ENCODE data around the gene NDUFS1. TPM values are rescaled to one million over a fixed set of nuclear protein-coding genes. Genes with fewer than 3 reads are reported as not detected.
A peak's percentile ranks its signal among the peaks of the same experiment; 100 is the strongest.
"Not testable (repeated sequence)": the region's sequence is repeated elsewhere in the genome, so short reads cannot be mapped to it uniquely, and the experiment has no call there.

The NDUFS1 gene
- total RNA-seq = 100 to 1,000 TPM in 1 of 4 donors, 10 to 100 TPM in 3; 37.0 to 118 (median 76.5) TPM

GRCh38 chr2:206159346-206160124 is at the start of gene NDUFS1, which contains the start of gene EEF1B2:
Gene NDUFS1 (minus strand): TSS chr2:206159444. CDS start chr2:206153678, 5,766 bp downstream.
Gene EEF1B2 (plus strand): TSS chr2:206159895. CDS start chr2:206159980, 85 bp downstream.
- intact Hi-C loops (cut with DNase I; ENCODE audit: low total_unique reads) = no loop called here
- H3K36me3 ChIP-seq = peaks cover 0 to 26% (median 10%) of the 10 kb centered on the region in 4 donors
- H3K9me3 ChIP-seq = no peaks in the 10 kb centered on the region
- in situ Hi-C loops (cut with MboI; ENCODE audit: low pct_ligation_motif_present in 1 of 4, low pct_unique_long_range_greater_than_20kb in 1 of 4, low sequenced_read_pairs in 3 of 4) = no loop called here
- H3K27me3 ChIP-seq = no peaks in the 10 kb centered on the region
- peak within 1 kb of the TSS; percentile 82 to 91 (median 86) for H3K4me3 ChIP-seq
- peak; percentile 98 for DNase-seq
- WGBS, 2 donors (ENCODE audit: low coverage in 1 of 2) = 0% methylated on average over 4 to 60 of the region's 64 CpGs
- TF ChIP-seq POLR2A (IDR thresholded peaks at IDR 0.05) (peak; percentile 58), POLR2AphosphoS5 (IDR thresholded peaks at IDR 0.05) (peak; percentile 57 to 79 (median 79)), EP300 (IDR thresholded peaks at IDR 0.05; ENCODE audit: low read depth) (no peak)
- TF ChIP-seq, protein P1, sequence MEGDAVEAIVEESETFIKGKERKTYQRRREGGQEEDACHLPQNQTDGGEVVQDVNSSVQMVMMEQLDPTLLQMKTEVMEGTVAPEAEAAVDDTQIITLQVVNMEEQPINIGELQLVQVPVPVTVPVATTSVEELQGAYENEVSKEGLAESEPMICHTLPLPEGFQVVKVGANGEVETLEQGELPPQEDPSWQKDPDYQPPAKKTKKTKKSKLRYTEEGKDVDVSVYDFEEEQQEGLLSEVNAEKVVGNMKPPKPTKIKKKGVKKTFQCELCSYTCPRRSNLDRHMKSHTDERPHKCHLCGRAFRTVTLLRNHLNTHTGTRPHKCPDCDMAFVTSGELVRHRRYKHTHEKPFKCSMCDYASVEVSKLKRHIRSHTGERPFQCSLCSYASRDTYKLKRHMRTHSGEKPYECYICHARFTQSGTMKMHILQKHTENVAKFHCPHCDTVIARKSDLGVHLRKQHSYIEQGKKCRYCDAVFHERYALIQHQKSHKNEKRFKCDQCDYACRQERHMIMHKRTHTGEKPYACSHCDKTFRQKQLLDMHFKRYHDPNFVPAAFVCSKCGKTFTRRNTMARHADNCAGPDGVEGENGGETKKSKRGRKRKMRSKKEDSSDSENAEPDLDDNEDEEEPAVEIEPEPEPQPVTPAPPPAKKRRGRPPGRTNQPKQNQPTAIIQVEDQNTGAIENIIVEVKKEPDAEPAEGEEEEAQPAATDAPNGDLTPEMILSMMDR (IDR thresholded peaks at IDR 0.05) = peak in 1 of 5 experiments; percentile 9
- peaks cover 14 to 41% (median 28%) of the 10 kb centered on the region in 4 donors for H3K4me1 ChIP-seq
- H3K27ac ChIP-seq = peak within 1 kb of the TSS; percentile 93 to 97 (median 94)

GRCh38 chr2:206208900-206209299 is 49.7 kb upstream of the NDUFS1 start:
- Histone ChIP-seq H3K27ac (no peak overlapping the region), H3K36me3 (no peaks in the 10 kb centered on the region), H3K27me3 (no peaks in the 10 kb centered on the region), H3K4me3 (no peak overlapping the region), H3K9me3 (no peaks in the 10 kb centered on the region), H3K4me1 (peaks cover 0 to 4% (median 0%) of the 10 kb centered on the region in 4 donors)
- intact Hi-C loops (cut with DNase I; ENCODE audit: low total_unique reads) (no loop called here), in situ Hi-C loops (cut with MboI; ENCODE audit: low pct_ligation_motif_present in 1 of 4, low pct_unique_long_range_greater_than_20kb in 1 of 4, low sequenced_read_pairs in 3 of 4) (no loop called here)
- DNase-seq = no peak
- WGBS, 2 donors (ENCODE audit: low coverage in 1 of 2) = 92 to 98% methylated on average over 5 to 7 of the region's 7 CpGs
- TF ChIP-seq, protein P1 (IDR thresholded peaks at IDR 0.05) = no peak
- no peak for TF ChIP-seq POLR2A (IDR thresholded peaks at IDR 0.05)
- TF ChIP-seq EP300 (IDR thresholded peaks at IDR 0.05; ENCODE audit: low read depth) = no peak
- TF ChIP-seq POLR2AphosphoS5 (IDR thresholded peaks at IDR 0.05) = no peak

DNA sequence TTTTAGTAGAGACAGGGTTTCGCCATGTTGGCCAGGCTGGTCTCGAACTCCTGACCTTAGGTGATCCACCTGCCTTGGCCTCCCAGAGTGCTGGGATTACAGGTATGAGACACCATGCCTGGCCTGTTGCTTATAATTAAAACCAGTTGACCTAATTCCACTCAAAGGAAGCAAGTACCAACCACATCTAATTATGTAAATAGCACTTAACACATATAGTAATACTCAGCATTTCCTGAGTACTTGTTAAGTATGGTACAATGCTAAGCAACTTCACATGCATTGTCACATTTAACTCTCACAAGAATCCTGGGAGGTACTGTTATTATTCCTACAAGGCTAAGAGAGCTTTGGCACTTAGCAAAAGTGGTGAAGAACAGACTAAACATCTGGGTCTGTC is 48.1 kb upstream of the NDUFS1 start:
- in situ Hi-C loops (cut with MboI; ENCODE audit: low pct_ligation_motif_present in 1 of 4, low pct_unique_long_range_greater_than_20kb in 1 of 4, low sequenced_read_pairs in 3 of 4); H3K9me3 ChIP-seq; H3K4me3 ChIP-seq; H3K4me1 ChIP-seq; DNase-seq; H3K27me3 ChIP-seq; H3K27ac ChIP-seq; H3K36me3 ChIP-seq; intact Hi-C loops (cut with DNase I; ENCODE audit: low total_unique reads): not testable (repeated sequence)
- 93% methylated on average over 2 of the region's 2 CpGs; no CpG with 5 or more reads in 1 of the 2 donors for WGBS, 2 donors (ENCODE audit: low coverage in 1 of 2)

- no peak for DNase-seq
- Histone ChIP-seq H3K4me1 (no peaks in the 10 kb centered on the region), H3K27me3 (no peaks in the 10 kb centered on the region), H3K36me3 (no peaks in the 10 kb centered on the region), H3K27ac (no peak overlapping the region), H3K4me3 (no peak overlapping the region), H3K9me3 (no peaks in the 10 kb centered on the region)
- TF ChIP-seq POLR2AphosphoS5 (IDR thresholded peaks at IDR 0.05) = no peak
- TF ChIP-seq POLR2A (IDR thresholded peaks at IDR 0.05) = no peak
- no peak for TF ChIP-seq EP300 (IDR thresholded peaks at IDR 0.05; ENCODE audit: low read depth)
- TF ChIP-seq, protein P1 (IDR thresholded peaks at IDR 0.05) = no peak
- in situ Hi-C loops (cut with MboI; ENCODE audit: low pct_ligation_motif_present in 1 of 4, low pct_unique_long_range_greater_than_20kb in 1 of 4, low sequenced_read_pairs in 3 of 4) = no loop called here
- 55 to 56% methylated on average over 3 of the region's 3 CpGs for WGBS, 2 donors (ENCODE audit: low coverage in 1 of 2)
- intact Hi-C loops (cut with DNase I; ENCODE audit: low total_unique reads) = no loop called here
Observed at GRCh38 chr2:206204710-206205109, 45.5 kb upstream of the NDUFS1 start.

Measured in transverse colon (tissue), 4 donors.